ENCODE results near the gene STXBP5L. TPM values are rescaled to one million over a fixed set of nuclear protein-coding genes. Genes with fewer than 3 reads are reported as not detected.
A peak's percentile ranks its signal among the peaks of the same experiment; 100 is the strongest.
"Not testable (repeated sequence)": the region's sequence is repeated elsewhere in the genome, so short reads cannot be mapped to it uniquely, and the experiment has no call there.

STXBP5L gene
- 0.05 TPM in 1 of 2 replicates, not detected in the other for total RNA-seq (2014; rRNA removed; shearing (Covaris generic))
- polyA plus RNA-seq (2015; cell fraction: cytosol; rRNA removed) = 0.08 TPM in 1 of 2 replicates, not detected in the other
- polyA plus RNA-seq (2015; cell fraction: nucleus; rRNA removed) = 0.22 and 0.24 TPM in 2 replicates

- peak; percentile 80 for DNase-seq (ENCODE audit: low read depth)
Observed at GRCh38 chr3:120908030-120908794, at the start of gene STXBP5L. TSS of gene STXBP5L (plus strand) at chr3:120908205. CDS start at chr3:120909579, 1,374 bp downstream.

DNA sequence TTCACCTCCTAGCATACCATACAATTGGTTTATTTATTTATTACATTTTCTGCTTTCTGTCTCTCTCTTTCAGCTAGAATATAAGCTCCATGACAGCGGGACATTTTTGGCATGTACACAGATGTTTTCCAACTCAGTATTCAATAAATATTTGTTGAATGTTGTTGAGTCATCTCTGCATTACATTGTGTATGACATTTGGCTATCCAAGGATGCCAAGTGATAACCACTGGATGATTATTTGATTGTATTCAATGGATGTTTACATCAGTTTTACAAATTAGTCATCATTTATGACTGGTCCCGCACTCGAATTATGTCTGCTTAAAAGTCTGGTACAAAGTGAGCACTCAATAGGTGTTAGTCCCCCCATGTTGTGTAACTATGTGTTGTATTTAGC is 49.5 kb upstream of the STXBP5L start:
- DNase-seq (ENCODE audit: low read depth) = no peak

DNA sequence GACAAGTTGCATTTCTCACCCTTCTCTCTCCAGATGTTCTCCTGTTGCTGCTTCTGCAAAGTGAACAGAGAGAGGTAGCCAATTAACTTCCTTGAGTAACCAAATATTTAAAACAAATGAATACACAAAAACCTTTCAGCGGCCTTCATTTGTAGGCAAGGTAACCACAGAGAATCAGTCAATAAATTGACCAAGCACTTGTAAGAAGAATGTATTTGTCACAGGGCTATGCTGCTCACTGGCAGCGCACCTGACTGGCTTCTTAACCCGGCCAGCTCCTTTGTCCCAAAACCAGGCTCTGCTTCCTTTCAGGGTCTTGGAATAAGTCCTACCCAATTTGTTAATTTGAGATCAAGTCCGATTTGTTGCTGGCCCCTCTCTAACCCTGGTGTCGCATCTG is 43.5 kb upstream of the STXBP5L start:
- DNase-seq (ENCODE audit: low read depth) = no peak

DNA sequence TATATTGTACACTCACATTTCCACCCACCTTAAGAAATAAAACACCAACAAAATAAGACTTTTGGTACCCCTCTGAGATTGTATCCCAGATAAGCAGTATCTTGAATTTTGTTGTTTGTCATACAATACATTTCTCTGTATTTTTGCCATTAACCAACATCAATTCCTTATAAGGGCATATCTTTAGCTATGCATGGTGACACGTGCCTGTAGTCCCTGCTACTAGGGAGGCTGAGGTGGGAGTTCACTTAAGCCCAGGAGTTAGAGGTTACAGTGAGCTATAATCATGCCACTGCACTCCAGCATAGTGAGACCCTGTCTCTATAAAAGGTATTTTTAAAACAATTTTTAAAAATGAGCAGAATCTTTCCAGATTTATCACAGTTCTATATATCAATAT is 32.5 kb upstream of the STXBP5L start:
- no peak for DNase-seq (ENCODE audit: low read depth)

DNA sequence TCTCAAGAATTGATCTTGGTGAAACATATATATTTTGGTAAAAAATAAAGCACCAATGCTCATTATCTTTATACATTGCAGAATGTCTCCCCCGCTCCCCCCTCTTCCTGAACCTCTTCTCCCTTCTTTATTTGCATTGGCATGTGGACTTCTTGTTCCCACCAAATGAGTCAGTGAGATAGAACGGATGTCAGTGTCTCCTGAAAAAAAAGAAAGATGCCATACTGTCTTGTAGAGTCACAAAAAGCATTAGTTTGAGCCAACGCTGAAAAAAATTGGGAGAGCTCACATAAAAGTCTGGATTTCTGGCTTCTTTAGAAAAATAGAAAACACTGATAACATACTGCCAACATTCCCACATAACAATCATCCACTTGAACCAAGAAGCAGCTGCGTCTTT is 32.0 kb upstream of the STXBP5L start:
- DNase-seq (ENCODE audit: low read depth) = peak; percentile 60

DNA sequence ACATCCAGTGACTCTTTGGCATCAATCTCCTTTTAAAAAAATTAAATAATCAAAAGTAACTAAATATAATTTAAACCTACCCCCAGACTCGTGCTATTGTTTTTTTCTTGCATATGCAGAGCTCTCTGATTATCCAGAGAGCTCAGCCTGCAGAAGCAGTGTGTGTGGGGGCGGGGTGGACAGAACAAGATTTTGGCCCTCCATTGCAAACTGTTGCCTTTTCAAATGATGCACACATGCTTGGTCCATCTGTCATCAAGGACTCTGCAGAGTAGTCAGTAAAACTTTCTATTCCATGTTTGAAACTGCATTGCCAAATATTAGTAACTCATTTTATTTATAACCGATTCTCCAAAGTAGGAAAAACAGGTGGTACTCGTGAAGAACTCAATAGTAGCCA is 28.6 kb upstream of the STXBP5L start:
- no peak for DNase-seq (ENCODE audit: low read depth)

GRCh38 chr3:120892921-120893320 is 15.1 kb upstream of the STXBP5L start:
- DNase-seq (ENCODE audit: low read depth) = no peak

DNA sequence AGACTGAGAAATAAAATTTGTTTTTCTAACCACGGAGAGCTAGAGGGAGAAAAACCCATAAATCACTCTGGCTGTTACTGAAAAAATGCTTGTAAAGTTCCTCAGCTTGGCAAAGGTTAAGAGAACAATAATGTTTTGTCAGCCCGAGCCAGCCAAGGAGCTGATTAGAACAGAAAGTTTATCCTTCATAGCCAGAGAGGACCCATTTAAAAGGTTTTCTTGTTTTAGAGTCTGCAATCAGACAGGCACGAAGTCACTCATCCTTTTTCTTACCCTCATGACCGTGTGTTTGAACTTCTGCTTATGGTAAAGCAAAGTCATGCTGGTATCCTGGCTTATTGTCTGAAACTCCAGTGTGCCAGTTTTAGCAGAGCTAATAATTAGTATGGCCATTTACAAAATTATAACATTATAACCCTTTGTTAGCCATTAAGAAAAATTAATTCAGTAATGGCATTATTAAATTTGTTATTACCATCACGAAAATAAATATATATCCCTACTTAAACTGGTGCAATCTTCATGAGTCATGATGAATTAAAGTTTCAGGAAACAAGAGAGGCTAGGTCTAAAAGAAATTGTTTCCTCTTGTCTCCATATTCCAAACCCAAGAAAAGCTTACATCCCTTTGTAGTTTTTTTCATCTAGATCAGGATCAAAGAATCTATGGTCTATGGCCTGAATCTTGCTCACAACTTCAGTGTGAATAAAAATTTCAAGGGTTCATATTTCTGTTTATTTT is 13.5 kb upstream of the STXBP5L start:
- peak; percentile 22 for DNase-seq (ENCODE audit: low read depth)

GRCh38 chr3:120901716-120902115 is 6.3 kb upstream of the STXBP5L start:
- DNase-seq (ENCODE audit: low read depth) = not testable (repeated sequence)

GRCh38 chr3:120903221-120903620 is 4.8 kb upstream of the STXBP5L start:
- no peak for DNase-seq (ENCODE audit: low read depth)

GRCh38 chr3:120907659-120908029 is 361 bp upstream of the STXBP5L start:
- no peak for DNase-seq (ENCODE audit: low read depth)

DNA sequence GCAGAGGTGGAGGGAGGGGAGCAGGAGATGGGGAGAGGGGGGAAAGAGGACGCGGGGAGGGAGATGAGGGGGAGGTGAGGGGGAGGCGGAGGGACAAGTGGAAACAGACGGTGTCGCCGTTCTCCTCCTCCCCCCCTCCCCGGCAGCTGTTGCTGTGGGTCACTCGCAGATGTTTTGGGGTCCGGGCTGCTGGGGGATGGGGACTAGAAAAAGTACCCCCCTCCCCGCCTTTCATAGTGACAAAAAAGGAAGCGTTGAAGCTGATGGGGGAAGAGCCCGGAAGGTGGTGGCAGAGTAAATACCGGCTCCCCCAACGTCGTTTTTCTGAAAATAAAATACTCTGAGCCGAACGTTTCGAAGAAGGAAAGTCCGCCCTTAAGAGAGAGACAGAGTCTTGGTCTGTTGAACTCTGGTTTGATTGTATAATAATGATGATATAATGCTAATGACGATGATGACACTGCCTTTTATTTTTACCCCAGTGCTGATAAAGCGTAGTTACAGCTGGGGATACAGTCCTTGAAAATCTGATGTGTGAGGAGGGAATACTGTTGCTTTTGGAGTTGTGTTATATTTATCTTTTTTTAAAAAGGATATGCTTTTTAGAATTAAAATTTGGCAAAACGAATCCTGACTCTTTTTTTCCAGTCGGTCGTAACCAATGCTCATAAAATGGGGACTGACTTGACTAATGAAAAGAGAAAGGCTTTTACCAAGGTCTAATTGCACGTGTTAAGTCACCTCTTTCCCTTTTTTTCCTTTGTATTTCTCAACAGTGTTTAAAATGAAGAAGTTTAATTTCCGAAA is 993 bp downstream of the STXBP5L start:
- no peak for DNase-seq (ENCODE audit: low read depth)

- DNase-seq (ENCODE audit: low read depth) = no peak
Observed at GRCh38 chr3:120909602-120909878, 1.5 kb downstream of the STXBP5L start.

- no peak for DNase-seq (ENCODE audit: low read depth)
Observed at GRCh38 chr3:120926146-120926545, 18.1 kb downstream of the STXBP5L start.

DNA sequence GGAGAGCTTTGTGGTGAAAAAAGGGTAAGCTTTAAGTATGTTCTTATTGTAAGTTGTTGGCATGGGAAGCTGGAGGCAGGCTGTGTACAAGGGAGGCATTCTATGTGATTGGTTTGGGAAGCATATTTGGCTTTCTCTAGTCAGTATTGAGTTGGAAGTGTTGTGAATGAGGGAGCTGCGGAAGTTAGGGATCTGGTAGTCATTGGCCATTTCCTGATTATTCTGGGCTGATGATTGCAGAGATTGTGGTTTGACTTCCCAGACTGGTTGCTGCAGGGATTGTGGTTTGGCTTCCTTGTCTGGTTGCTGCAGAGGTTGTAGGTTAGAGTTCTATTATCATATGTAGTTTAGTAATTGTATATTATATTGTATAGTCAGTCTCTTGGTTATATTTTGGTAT is 21.0 kb downstream of the STXBP5L start:
- peak; percentile 87 for DNase-seq (ENCODE audit: low read depth)

DNA sequence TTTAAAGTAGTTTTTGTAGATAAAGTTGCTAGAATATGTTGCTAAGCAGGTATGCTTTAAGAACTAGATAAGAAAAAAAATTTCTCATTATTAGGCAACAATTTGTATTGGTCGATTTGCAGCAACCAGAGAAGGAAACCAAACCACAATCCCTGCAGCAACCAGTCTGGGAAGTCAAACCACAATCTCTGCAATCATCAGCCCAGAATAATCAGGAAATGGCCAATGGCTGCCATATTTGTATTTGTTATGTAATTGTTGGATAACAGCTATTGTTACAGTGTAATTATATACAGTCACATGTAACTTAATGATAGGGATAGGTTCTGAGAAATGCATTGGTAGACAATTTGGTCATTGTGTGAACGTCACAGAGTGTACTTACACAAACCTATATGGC is 23.6 kb downstream of the STXBP5L start:
- no peak for DNase-seq (ENCODE audit: low read depth)

DNA sequence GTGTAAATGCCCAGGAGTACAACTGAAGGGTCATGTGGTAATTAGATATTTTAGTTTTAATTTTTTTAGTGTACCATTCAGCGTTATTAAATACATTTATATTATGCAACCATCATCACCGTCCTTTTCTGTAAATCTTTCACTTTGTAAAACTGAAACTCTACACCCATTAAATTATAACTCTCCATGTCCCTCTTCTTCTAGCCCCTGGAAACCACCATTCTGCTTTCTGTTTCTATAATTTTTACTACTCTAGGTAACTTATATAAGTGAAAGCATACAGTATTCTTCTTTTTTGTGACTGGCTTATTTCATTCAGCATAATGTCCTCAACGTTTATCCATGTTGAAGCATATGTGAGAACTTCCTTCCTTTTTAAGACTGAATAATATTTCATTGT is 48.1 kb downstream of the STXBP5L start:
- DNase-seq (ENCODE audit: low read depth) = no peak

GRCh38 chr3:120982608-120983320 is 74.8 kb downstream of the STXBP5L start:
- DNase-seq (ENCODE audit: low read depth) = no peak

DNA sequence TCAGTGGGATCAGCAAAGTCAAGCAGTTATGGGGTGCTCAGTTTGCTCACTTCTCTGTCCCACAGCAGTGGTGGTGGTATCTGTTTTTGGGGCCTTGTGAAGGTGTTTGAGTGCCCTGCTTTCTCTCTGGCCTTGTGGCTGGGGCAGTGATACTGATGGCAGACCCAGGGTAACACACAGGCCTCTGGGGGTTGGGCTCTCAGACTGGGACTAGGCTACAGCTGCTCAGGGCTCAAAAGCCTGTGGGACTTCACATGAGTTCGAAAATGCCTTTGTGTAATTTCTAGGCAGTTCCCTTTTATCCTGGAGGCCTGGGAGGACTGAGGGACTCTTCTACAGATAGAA is 75.3 kb downstream of the STXBP5L start:
- no peak for DNase-seq (ENCODE audit: low read depth)

GRCh38 chr3:120983841-120984240 is 75.8 kb downstream of the STXBP5L start:
- peak; percentile 64 for DNase-seq (ENCODE audit: low read depth)

DNA sequence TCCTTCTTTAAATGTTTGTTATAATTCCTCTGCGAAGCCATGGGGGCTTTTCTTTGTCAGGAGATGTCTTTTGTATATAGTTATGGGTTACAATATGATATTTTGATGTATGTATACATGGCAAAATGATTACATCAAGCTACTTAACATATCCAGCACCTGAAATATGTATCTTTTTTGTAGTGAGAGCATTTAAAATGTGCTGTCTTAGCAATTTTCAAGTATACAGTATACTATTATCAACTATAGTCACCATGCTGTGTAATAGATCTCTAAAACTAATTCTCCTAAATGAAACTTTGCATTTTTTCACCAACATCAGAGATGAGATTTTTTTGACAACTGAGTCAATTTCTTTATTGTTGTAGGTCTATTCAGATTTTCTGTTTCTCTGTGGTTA is 77.2 kb downstream of the STXBP5L start:
- no peak for DNase-seq (ENCODE audit: low read depth)

All from HT1080 (cell line).